H1 (cell line): Measurements from ENCODE around the gene KCNQ1. TPM values are rescaled to one million over a fixed set of nuclear protein-coding genes. Genes with fewer than 3 reads are reported as not detected.

Source experiments
- CTCF ChIA-PET: fragments of 300-600 bp; sonication (Branson Sonifier 250); formaldehyde crosslinking; loops from one replicate; lab custom pipeline; 2021; ENCODE audit not compliant: partially characterized antibody; lab: Charles Lee
- POLR2A ChIA-PET: fragments of 300-600 bp; sonication (Branson Sonifier 250); formaldehyde crosslinking; loops from one replicate; lab custom pipeline; 2021; ENCODE audit warnings: inconsistent platforms; ENCODE audit not compliant: partially characterized antibody; lab: Charles Lee
- DNase-seq, 2 experiments: peaks; one replicate each; pipeline versions ENCODE4 v3.0.0 to v3.0.0-alpha.2; 2010 to 2022; ENCODE audit warnings: low spot score in 2 of 2, low read depth in 1 of 2, mixed read lengths in 1 of 2
- FAIRE-seq: peaks from 2 replicates; lab custom pipeline; 2011; peaks lifted over from hg19 to GRCh38; lab: Jason Lieb, UNC
- H2AFZ ChIP-seq: 2 replicates; pipeline ENCODE4 v1.8.1; 2012; ENCODE audit warnings: low read length, inconsistent platforms
- H2AK5ac ChIP-seq: 2 replicates; pipeline ENCODE4 v1.6.1; 2013; ENCODE audit warnings: low read depth, low read length
- H2BK120ac ChIP-seq: replicated peaks from 2 replicates; pipeline ENCODE3; 2013; ENCODE audit warnings: low read depth, low read length, inconsistent platforms
- H2BK12ac ChIP-seq: 2 replicates; pipeline ENCODE4 v1.6.1; 2013; ENCODE audit warnings: low read depth, low read length
- H2BK15ac ChIP-seq: 2 replicates; pipeline ENCODE4 v1.6.1; 2013; ENCODE audit warnings: low read length
- H2BK20ac ChIP-seq: 2 replicates; pipeline ENCODE4 v1.6.1; 2013; ENCODE audit warnings: low read length
- H2BK5ac ChIP-seq: 2 replicates; pipeline ENCODE4 v1.6.1; 2013; ENCODE audit warnings: low read depth, low read length
- H3K14ac ChIP-seq: 2 replicates; pipeline ENCODE4 v1.6.1; 2013; ENCODE audit warnings: inconsistent platforms; ENCODE audit not compliant: insufficient read length
- H3K18ac ChIP-seq: 2 replicates; pipeline ENCODE4 v1.6.1; 2013; ENCODE audit warnings: low read length; ENCODE audit errors: extremely low read depth
- H3K23ac ChIP-seq: 2 replicates; pipeline ENCODE4 v1.6.1; 2013; ENCODE audit warnings: inconsistent platforms; ENCODE audit not compliant: insufficient read length
- H3K23me2 ChIP-seq: 2 replicates; pipeline ENCODE4 v1.6.1; 2013; ENCODE audit warnings: low read depth, low read length
- H3K27ac ChIP-seq: 2 replicates; pipeline ENCODE4 v1.6.1; 2011; ENCODE audit warnings: low read depth, low read length, inconsistent platforms
- H3K27me3 ChIP-seq, 4 experiments: replicated peaks in 1 of 4; 1 replicate in 1 of 4; 2 replicates in 3 of 4; pipeline versions ENCODE4 v1.6.1 to v1.8.1; 2011 to 2013; ENCODE audit warnings: low read length in 3 of 4, mild to moderate bottlenecking in 3 of 4, inconsistent platforms in 2 of 4, mixed read lengths in 2 of 4, moderate library complexity in 1 of 4; ENCODE audit not compliant: control insufficient read depth in 3 of 4, insufficient read depth in 3 of 4; ENCODE audit errors: extremely low read depth in 1 of 4
- H3K36me3 ChIP-seq, 4 experiments: 2 replicates each; pipeline versions ENCODE4 v1.6.1 to v1.8.1; 2011 to 2013; ENCODE audit warnings: mild to moderate bottlenecking in 4 of 4, low read length in 3 of 4, moderate library complexity in 2 of 4, control low read depth in 1 of 4, inconsistent platforms in 1 of 4; ENCODE audit not compliant: insufficient read depth in 4 of 4, control insufficient read depth in 2 of 4
- H3K4ac ChIP-seq: replicated peaks from 2 replicates; pipeline ENCODE3; 2013; ENCODE audit warnings: low read length, low read depth, mixed read lengths, inconsistent platforms; ENCODE audit not compliant: insufficient read length
- H3K4me1 ChIP-seq, 4 experiments: replicated peaks in 1 of 4; 1 replicate in 1 of 4; 2 replicates in 3 of 4; pipeline versions ENCODE4 v1.6.1 to v1.8.1; 2011 to 2013; ENCODE audit warnings: low read length in 3 of 4, inconsistent platforms in 2 of 4, mixed read lengths in 1 of 4; ENCODE audit not compliant: insufficient read depth in 4 of 4, control insufficient read depth in 3 of 4
- H3K4me2 ChIP-seq, 2 experiments: 2 replicates each; pipeline versions ENCODE4 v1.6.1 to v1.8.1; 2011 to 2013; ENCODE audit warnings: low read depth in 2 of 2, low read length in 2 of 2, control low read depth in 1 of 2, inconsistent platforms in 1 of 2, mild to moderate bottlenecking in 1 of 2; ENCODE audit not compliant: insufficient read depth in 1 of 2
- H3K4me3 ChIP-seq, 4 experiments: fragments of 200-600, 300-600 bp in 1 of 4; sonication (generic), shearing (Covaris generic), sonication (Bioruptor Twin) in 1 of 4; 2 replicates each; pipeline versions ENCODE4 v1.5.1 to v1.8.1; 2011 to 2016; ENCODE audit warnings: low read length in 4 of 4, low read depth in 3 of 4, control low read depth in 2 of 4, inconsistent platforms in 2 of 4, mild to moderate bottlenecking in 2 of 4, mixed read lengths in 1 of 4, moderate library complexity in 1 of 4; ENCODE audit not compliant: insufficient read depth in 2 of 4; ENCODE audit errors: extremely low read depth in 1 of 4
- H3K56ac ChIP-seq: replicated peaks from 2 replicates; pipeline ENCODE3; 2013; ENCODE audit warnings: low read depth, mild to moderate bottlenecking, mixed read lengths, low read length, inconsistent platforms; ENCODE audit not compliant: insufficient read length
- H3K79me1 ChIP-seq: 2 replicates; pipeline ENCODE4 v1.6.1; 2013; ENCODE audit warnings: low read depth, low read length, control low read depth
- H3K79me2 ChIP-seq, 2 experiments: 2 replicates each; pipeline versions ENCODE4 v1.6.1 to v1.8.1; 2012 to 2013; ENCODE audit warnings: low read length in 2 of 2, mild to moderate bottlenecking in 2 of 2, inconsistent platforms in 1 of 2; ENCODE audit not compliant: insufficient read depth in 2 of 2, control insufficient read depth in 1 of 2
- H3K9ac ChIP-seq, 4 experiments: replicated peaks in 1 of 4; 1 replicate in 1 of 4; 2 replicates in 3 of 4; pipeline versions ENCODE4 v1.6.1 to v1.8.1; 2011 to 2013; ENCODE audit warnings: low read depth in 3 of 4, low read length in 3 of 4, control low read depth in 2 of 4, mild to moderate bottlenecking in 2 of 4, moderate library complexity in 2 of 4, inconsistent platforms in 1 of 4; ENCODE audit errors: extremely low read depth in 1 of 4
- H3K9me3 ChIP-seq, 2 experiments: 2 replicates each; pipeline versions ENCODE4 v1.6.1 to v1.8.1; 2012 to 2013; ENCODE audit warnings: mild to moderate bottlenecking in 2 of 2, moderate library complexity in 2 of 2, control low read depth in 1 of 2, inconsistent platforms in 1 of 2, low read depth in 1 of 2, low read length in 1 of 2, mixed read lengths in 1 of 2; ENCODE audit not compliant: insufficient read depth in 2 of 2
- H4K20me1 ChIP-seq, 2 experiments: replicated peaks in 1 of 2; 2 replicates each; pipeline versions ENCODE3 to v1.8.1; 2011 to 2013; ENCODE audit warnings: inconsistent platforms in 2 of 2, low read length in 2 of 2, mild to moderate bottlenecking in 1 of 2; ENCODE audit not compliant: insufficient read depth in 2 of 2, control insufficient read depth in 1 of 2
- H4K5ac ChIP-seq: 2 replicates; pipeline ENCODE4 v1.6.1; 2013; ENCODE audit warnings: low read length, low read depth, mixed read lengths, inconsistent platforms; ENCODE audit not compliant: insufficient read length
- H4K8ac ChIP-seq: 2 replicates; pipeline ENCODE4 v1.8.0; 2013; ENCODE audit warnings: mild to moderate bottlenecking, moderate library complexity, low read length, inconsistent platforms; ENCODE audit not compliant: insufficient read depth; ENCODE audit errors: extremely low read depth
- H4K91ac ChIP-seq: replicated peaks from 2 replicates; pipeline ENCODE3; 2013; ENCODE audit warnings: low read length, mixed read lengths, inconsistent platforms; ENCODE audit not compliant: insufficient read length
- CBX8 ChIP-seq: fragments of 300-800, 300-1000 bp; sonication (generic); IDR thresholded peaks from 2 replicates; pipeline ENCODE4 v1.7.1; 2016; ENCODE audit warnings: low read depth, low read length, borderline replicate concordance
- GABPA ChIP-seq: IDR thresholded peaks from 2 replicates; pipeline ENCODE4 v1.6.1; 2011; ENCODE audit warnings: mild to moderate bottlenecking, low read length, moderate library complexity, borderline replicate concordance; ENCODE audit not compliant: insufficient read depth
- SRF ChIP-seq: IDR thresholded peaks from 2 replicates; pipeline ENCODE4 v1.6.1; 2011; ENCODE audit warnings: mild to moderate bottlenecking, low read depth, low read length, moderate library complexity
- WGBS, 2 experiments: shearing (Covaris generic) in 1 of 2; methylation state at CpG; one replicate each; pipeline versions ENCODE4 v1.1.6 to v1.1.7; 2013 to 2015; ENCODE audit warnings: low lambda C conversion rate in 2 of 2, mixed read lengths in 2 of 2, inconsistent platforms in 1 of 2, low coverage in 1 of 2, missing lambda C conversion rate in 1 of 2; ENCODE audit not compliant: insufficient replicate concordance in 2 of 2, insufficient coverage in 1 of 2, insufficient read length in 1 of 2; ENCODE audit errors: extremely low coverage in 1 of 2, missing lambda C conversion rate in 1 of 2; 5-methylcytosine and 5-hydroxymethylcytosine counted together
- polyA plus RNA-seq, 7 experiments: library from polyadenylated mRNA; depleted of rRNA in 3 of 7; stranded (reverse) in 5 of 7; unstranded in 2 of 7; fragments of >200 nt in 5 of 7; fragments of 200-250 nt in 2 of 7; gene quantifications; 1 replicate in 5 of 7; 2 replicates in 1 of 7; 4 replicates in 1 of 7; pipeline versions ENCODE4 v1.2.1 to v1.2.3, GENCODE V29; 2011 to 2013; ENCODE audit warnings: missing spikeins in 2 of 7, mixed read lengths in 2 of 7
- total RNA-seq: library from RNA; stranded (reverse); fragmentation: NEBNext Ultra II Directional; extraction: Animal tissue kit (Norgen Biotek cat#: 25700); gene quantifications from 2 replicates; pipeline ENCODE4 v1.2.1, GENCODE V29; 2021

The KCNQ1 gene
- total and polyA plus RNA-seq, 2 of the 8 experiments (the other 6 are each of a cell fraction or from before 2014, with no cell fraction given) = 1.9 to 2.0 TPM

DNA sequence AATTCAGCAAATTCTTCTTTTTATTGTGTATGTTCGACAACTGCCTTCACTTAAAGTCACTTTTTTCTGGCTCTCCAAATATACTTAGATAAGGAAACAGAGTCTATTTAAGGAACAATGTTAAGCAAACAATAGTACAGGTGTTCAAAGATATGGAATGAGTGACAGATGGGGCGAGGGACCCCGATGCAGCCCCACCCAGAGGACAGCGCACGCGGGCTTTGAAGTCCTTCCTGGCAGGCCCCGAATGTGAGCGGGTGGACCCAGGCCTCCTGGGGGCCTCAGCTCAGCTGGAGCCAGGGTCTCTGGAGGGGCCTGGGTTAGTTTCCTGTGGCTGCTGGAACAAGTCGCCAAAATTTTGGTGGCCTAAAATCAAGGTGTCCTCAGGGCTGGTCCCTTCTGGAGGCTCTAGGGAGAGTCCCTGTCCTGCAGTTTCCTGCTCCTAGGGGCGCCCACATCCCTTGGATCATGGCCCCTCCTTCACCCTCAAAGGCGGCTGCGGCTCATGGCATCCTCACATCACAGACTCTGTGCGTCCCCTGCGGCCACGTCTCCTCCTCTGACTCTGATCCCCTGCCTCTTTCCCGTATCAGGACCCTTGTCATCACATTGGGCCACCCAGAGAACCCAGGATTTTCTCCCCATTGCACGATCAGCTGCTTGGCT is 295.6 kb downstream of the KCNQ1 start:
- Histone ChIP-seq H2AFZ (no peak overlapping the region), H3K4me3 (no peak overlapping the region), H2BK15ac (no peak overlapping the region), H3K56ac (no peak overlapping the region), H4K91ac (no peak overlapping the region), H2BK12ac (no peak overlapping the region), H3K36me3 (no peaks in the 10 kb centered on the region), H4K5ac (no peak overlapping the region), H2BK20ac (no peak overlapping the region), H3K27me3 (peaks cover 0 to 23% (median 15%) of the 10 kb centered on the region in 4 experiments; a peak in 5 of 7 replicates), H3K9me3 (no peaks in the 10 kb centered on the region; a peak in 1 of 4 replicates), H3K27ac (no peak overlapping the region), H3K23ac (no peak overlapping the region), H3K18ac (no peak overlapping the region), H2BK5ac (no peak overlapping the region), H3K79me2 (no peaks in the 10 kb centered on the region), H3K9ac (no peak overlapping the region), H3K14ac (no peak overlapping the region), H3K23me2 (no peaks in the 10 kb centered on the region), H2BK120ac (no peak overlapping the region)
- POLR2A ChIA-PET = no interaction called here
- FAIRE-seq (no peak), DNase-seq (no peak)
- TF ChIP-seq SRF (no peak), GABPA (no peak), CBX8 (no peak)
- TF ChIP-seq, all 59 proteins: peak for 0
- CTCF ChIA-PET = interaction anchor here (0.8 to 1.8 kb wide), 2 partner anchors 154 to 209 kb away, joined by 3 to 4 read pairs; no protein-coding TSS in a partner anchor
- H4K8ac ChIP-seq = no peak overlapping the region
- H3K4me1 ChIP-seq = peaks cover 0 to 4% (median 0%) of the 10 kb centered on the region in 4 experiments; a peak in 1 of 7 replicates
- 93% methylated on average over 17 of the region's 17 CpGs; no CpG with 5 or more reads in 1 of the 2 experiments for WGBS, 2 experiments
- no peak overlapping the region for H3K4ac ChIP-seq
- no peak overlapping the region for H2AK5ac ChIP-seq
- H3K4me2 ChIP-seq = no peak overlapping the region
- no peaks in the 10 kb centered on the region for H3K79me1 ChIP-seq
- H4K20me1 ChIP-seq = peaks cover 0 to 4% of the 10 kb centered on the region in 2 experiments
